Mesangial cell (primary cell): ENCODE measurements around the gene ABCB6. TPM values are rescaled to one million over a fixed set of nuclear protein-coding genes. Genes with fewer than 3 reads are reported as not detected.

Experiments
- total RNA-seq: library from RNA; depleted of rRNA; stranded (reverse); fragments of >200 nt; gene quantifications from 2 replicates; pipeline ENCODE4 v1.2.3, GENCODE V29; 2015

Gene ABCB6
- total RNA-seq, 1 donor from 2014 or later, result 7.6 TPM

Other genes with a start within 250 kb of the ABCB6 start
- not detected in 2 replicates for gene FEV, start 233.8 kb downstream of the ABCB6 start, total RNA-seq
- not detected in 2 replicates for gene CRYBA2, start 225.5 kb downstream of the ABCB6 start, total RNA-seq
- gene CFAP65, start 177.4 kb downstream of the ABCB6 start, total RNA-seq, result 0.13 TPM in 1 of 2 replicates, not detected in the other
- gene IHH, start 158.0 kb downstream of the ABCB6 start, total RNA-seq, result not detected in 2 replicates
- 12.9 and 20.2 TPM in 2 replicates for gene NHEJ1, start 58.1 kb downstream of the ABCB6 start, total RNA-seq
- gene SLC23A3, start 48.9 kb downstream of the ABCB6 start, total RNA-seq, result under 0.01 and 0.25 TPM in 2 replicates
- 25.1 and 31.6 TPM in 2 replicates for gene CNPPD1, start 42.0 kb downstream of the ABCB6 start, total RNA-seq
- 40.6 and 51.7 TPM in 2 replicates for gene RETREG2, start 40.7 kb downstream of the ABCB6 start, total RNA-seq
- gene ZFAND2B, start 12.2 kb downstream of the ABCB6 start, total RNA-seq, result 25.3 and 25.9 TPM in 2 replicates
- 53.1 and 68.1 TPM in 2 replicates for gene ATG9A, start 10.7 kb upstream of the ABCB6 start, total RNA-seq
- 22.0 and 25.9 TPM in 2 replicates for gene ANKZF1, start 10.8 kb upstream of the ABCB6 start, total RNA-seq
- gene GLB1L, start 26.5 kb upstream of the ABCB6 start, total RNA-seq, result 10.3 and 23.1 TPM in 2 replicates
- 19.2 and 22.7 TPM in 2 replicates for gene STK16, start 26.5 kb upstream of the ABCB6 start, total RNA-seq
- gene TUBA4B, start 34.3 kb upstream of the ABCB6 start, total RNA-seq, result not detected in 2 replicates
- gene TUBA4A, start 35.0 kb upstream of the ABCB6 start, total RNA-seq, result 36.1 and 129 TPM in 2 replicates
- 24.6 and 57.0 TPM in 2 replicates for gene DNAJB2, start 60.4 kb upstream of the ABCB6 start, total RNA-seq
- gene PTPRN, start 90.4 kb upstream of the ABCB6 start, total RNA-seq, result 0.49 and 0.63 TPM in 2 replicates
- not detected in 2 replicates for gene RESP18, start 113.8 kb upstream of the ABCB6 start, total RNA-seq
- 36.3 and 73.0 TPM in 2 replicates for gene DNPEP, start 169.0 kb upstream of the ABCB6 start, total RNA-seq
- 0.98 and 30.6 TPM in 2 replicates for gene DES, start 199.4 kb upstream of the ABCB6 start, total RNA-seq
- 6.8 and 24.8 TPM in 2 replicates for gene SPEG, start 215.9 kb upstream of the ABCB6 start, total RNA-seq